ENCODE data around the gene PAX9.

DNA sequence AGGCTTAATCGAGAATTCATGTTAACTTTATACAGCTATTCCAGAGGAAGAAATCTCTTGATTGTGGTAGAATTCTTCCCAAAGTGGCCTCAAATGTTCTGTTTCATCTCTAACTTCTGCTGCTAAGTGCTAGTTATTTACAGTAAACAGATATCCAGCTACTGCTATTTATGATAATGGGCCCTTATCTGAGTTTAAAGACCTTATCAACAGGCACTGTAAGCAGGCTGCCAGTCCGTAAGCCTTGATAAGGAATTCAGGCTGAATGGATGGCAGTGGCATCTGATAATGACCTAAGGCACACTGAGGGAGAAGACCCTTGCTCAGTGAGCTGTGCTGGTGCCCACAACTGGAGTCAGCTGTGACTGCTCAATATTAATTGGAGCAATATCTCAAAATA, 59.0 kb downstream of the PAX9 start:
- TF ChIP-seq, protein P1, sequence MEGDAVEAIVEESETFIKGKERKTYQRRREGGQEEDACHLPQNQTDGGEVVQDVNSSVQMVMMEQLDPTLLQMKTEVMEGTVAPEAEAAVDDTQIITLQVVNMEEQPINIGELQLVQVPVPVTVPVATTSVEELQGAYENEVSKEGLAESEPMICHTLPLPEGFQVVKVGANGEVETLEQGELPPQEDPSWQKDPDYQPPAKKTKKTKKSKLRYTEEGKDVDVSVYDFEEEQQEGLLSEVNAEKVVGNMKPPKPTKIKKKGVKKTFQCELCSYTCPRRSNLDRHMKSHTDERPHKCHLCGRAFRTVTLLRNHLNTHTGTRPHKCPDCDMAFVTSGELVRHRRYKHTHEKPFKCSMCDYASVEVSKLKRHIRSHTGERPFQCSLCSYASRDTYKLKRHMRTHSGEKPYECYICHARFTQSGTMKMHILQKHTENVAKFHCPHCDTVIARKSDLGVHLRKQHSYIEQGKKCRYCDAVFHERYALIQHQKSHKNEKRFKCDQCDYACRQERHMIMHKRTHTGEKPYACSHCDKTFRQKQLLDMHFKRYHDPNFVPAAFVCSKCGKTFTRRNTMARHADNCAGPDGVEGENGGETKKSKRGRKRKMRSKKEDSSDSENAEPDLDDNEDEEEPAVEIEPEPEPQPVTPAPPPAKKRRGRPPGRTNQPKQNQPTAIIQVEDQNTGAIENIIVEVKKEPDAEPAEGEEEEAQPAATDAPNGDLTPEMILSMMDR (IDR thresholded peaks at IDR 0.05; ENCODE audit: insufficient read depth, low read length, poor library complexity, severe bottlenecking) = no peak
- TF ChIP-seq EZH2phosphoT487 (conservative IDR thresholded peaks at IDR 0.05; ENCODE audit: low read length) = no peak

Data from SU-DHL-6 (cell line).